GM12878 (cell line): ENCODE data around the gene ZACN. TPM values are rescaled to one million over a fixed set of nuclear protein-coding genes. Genes with fewer than 3 reads are reported as not detected.

Experiments
- ATAC-seq: fragments of 200-7000 bp; cut with Tn5 transposase; 3 replicates; pipeline ENCODE4 v1.9.1; 2020; ENCODE audit warnings: mild to moderate bottlenecking, moderate library complexity
- BruUV-seq: library from RNA; stranded (reverse); fragments of 400-500 nt; replicated peaks from 2 replicates; lab custom pipeline; 2021; lab: Mats Ljungman, UMichigan
- CTCF ChIA-PET: fragments of 300-600 bp; sonication (Branson Sonifier 250); formaldehyde crosslinking; extraction: SDS; loops from one replicate; lab custom pipeline; 2021; ENCODE audit warnings: inconsistent platforms; lab: Yijun Ruan, JAX
- POLR2A ChIA-PET: fragments of 350-600 bp; formaldehyde crosslinking; extraction: SDS; loops from one replicate; lab custom pipeline; 2021; ENCODE audit warnings: inconsistent platforms; lab: Charles Lee
- RAD21 ChIA-PET: fragments of 300-600 bp; sonication (Branson Sonifier 250); formaldehyde crosslinking; loops from one replicate; lab custom pipeline; 2023; ENCODE audit warnings: antibody characterized with exemption; ENCODE audit not compliant: unreplicated experiment; lab: Charles Lee
- SMC1A ChIA-PET: fragments of 300-600 bp; sonication (Branson Sonifier 250); formaldehyde crosslinking; loops from one replicate; lab custom pipeline; 2023; ENCODE audit not compliant: unreplicated experiment, uncharacterized antibody; lab: Charles Lee
- DNase-seq: peaks from one replicate; pipeline ENCODE4 v3.0.0-alpha.2; 2011; ENCODE audit warnings: low read depth, low spot score
- FAIRE-seq: peaks from 3 replicates; lab custom pipeline; 2011; peaks lifted over from hg19 to GRCh38; lab: Jason Lieb, UNC
- H2AFZ ChIP-seq: 2 replicates; pipeline ENCODE4 v1.6.0; 2011; ENCODE audit warnings: low read depth, low read length, control low read depth; ENCODE audit not compliant: control insufficient read depth
- H3K27ac ChIP-seq: 2 replicates; pipeline ENCODE4 v1.5.1; 2011; ENCODE audit warnings: control low read depth; ENCODE audit not compliant: control insufficient read depth, insufficient read depth
- H3K27me3 ChIP-seq, 2 experiments: replicated peaks in 1 of 2; 2 replicates each; pipeline versions ENCODE4 v1.6.0 to v1.6.1; 2011; ENCODE audit warnings: low read length in 1 of 2; ENCODE audit not compliant: control insufficient read depth in 2 of 2, insufficient read depth in 2 of 2
- H3K36me3 ChIP-seq, 2 experiments: 2 replicates each; pipeline ENCODE4 v1.5.1; 2011; ENCODE audit warnings: low read length in 1 of 2; ENCODE audit not compliant: control insufficient read depth in 2 of 2, insufficient read depth in 2 of 2
- H3K4me1 ChIP-seq: 2 replicates; pipeline ENCODE4 v1.6.1; 2011; ENCODE audit warnings: mild to moderate bottlenecking, low read length, moderate library complexity, mixed read lengths; ENCODE audit not compliant: control insufficient read depth, insufficient read depth
- H3K4me2 ChIP-seq: 2 replicates; pipeline ENCODE4 v1.6.0; 2011; ENCODE audit warnings: control low read depth; ENCODE audit not compliant: control insufficient read depth, insufficient read depth
- H3K4me3 ChIP-seq: fragments of 200-600 bp; sonication (generic); 2 replicates; pipeline ENCODE4 v1.5.1; 2016
- H3K79me2 ChIP-seq: 2 replicates; pipeline ENCODE4 v1.6.0; 2011; ENCODE audit warnings: low read length; ENCODE audit not compliant: control insufficient read depth, insufficient read depth
- H3K9ac ChIP-seq: 2 replicates; pipeline ENCODE4 v1.8.0; 2011; ENCODE audit warnings: low read length, control low read depth, mixed read lengths; ENCODE audit not compliant: control insufficient read depth, insufficient read depth
- H3K9me3 ChIP-seq: replicated peaks from 3 replicates; pipeline ENCODE4 v1.5.1; 2011; ENCODE audit warnings: mild to moderate bottlenecking, low read length; ENCODE audit not compliant: control insufficient read depth, insufficient read depth
- H4K20me1 ChIP-seq: 2 replicates; pipeline ENCODE4 v1.6.0; 2011; ENCODE audit not compliant: control insufficient read depth, insufficient read depth
- BCL3 ChIP-seq: IDR thresholded peaks from 2 replicates; pipeline ENCODE4 v1.6.1; 2011; ENCODE audit warnings: borderline replicate concordance, low read depth, mild to moderate bottlenecking, moderate library complexity, low read length; ENCODE audit not compliant: insufficient read depth, poor library complexity, severe bottlenecking
- BRCA1 ChIP-seq: IDR thresholded peaks from 2 replicates; pipeline ENCODE4 v1.6.1; 2011; ENCODE audit warnings: low read depth, low read length, improper control_type of control experiment
- E4F1 ChIP-seq: fragments of 450-650 bp; IDR thresholded peaks from 2 replicates; pipeline ENCODE4 v1.6.1; 2018; ENCODE audit warnings: borderline replicate concordance, mild to moderate bottlenecking; ENCODE audit not compliant: partially characterized antibody
- EED ChIP-seq: sonication (generic); IDR thresholded peaks from 2 replicates; pipeline ENCODE4 v1.6.1; 2016; ENCODE audit warnings: antibody characterized with exemption, low read depth
- ESRRA ChIP-seq: IDR thresholded peaks from 2 replicates; pipeline ENCODE4 v1.6.1; 2012; ENCODE audit warnings: mild to moderate bottlenecking, low read length, improper control_type of control experiment
- HDAC2 ChIP-seq: fragments of 200-600 bp; sonication (generic); IDR thresholded peaks from 2 replicates; pipeline ENCODE4 v1.6.1; 2017
- POLR2AphosphoS2 ChIP-seq: IDR thresholded peaks from 2 replicates; pipeline ENCODE4 v1.6.1; 2011; ENCODE audit warnings: low read depth, mild to moderate bottlenecking, low read length, improper control_type of control experiment, moderate library complexity
- RELA ChIP-seq: fragments of 450-650 bp; IDR thresholded peaks from 2 replicates; pipeline ENCODE4 v1.8.0; 2014; ENCODE audit warnings: borderline replicate concordance; ENCODE audit not compliant: partially characterized antibody
- RUNX3 ChIP-seq: IDR thresholded peaks from 2 replicates; pipeline ENCODE4 v1.6.1; 2012; ENCODE audit warnings: low read length, inconsistent platforms
- ZBTB40 ChIP-seq: fragments of 450-650 bp; IDR thresholded peaks from 2 replicates; pipeline ENCODE4 v1.6.1; 2016; ENCODE audit warnings: mild to moderate bottlenecking, moderate library complexity, borderline replicate concordance
- WGBS: methylation state at CpG from one replicate; pipeline ENCODE4 v1.1.6; 2016; ENCODE audit warnings: low lambda C conversion rate; ENCODE audit not compliant: insufficient replicate concordance, insufficient coverage; ENCODE audit errors: missing lambda C conversion rate; 5-methylcytosine and 5-hydroxymethylcytosine counted together
- in situ Hi-C: fragments of 300-500 bp; cut with MboI; formaldehyde crosslinking; loops from 9 replicates; pipeline ENCODE4 v1.14.3; 2018; ENCODE audit warnings: mixed read lengths
- intact Hi-C: fragments of 100-400 bp; cut with micrococcal nuclease; formaldehyde crosslinking; loops from one replicate; pipeline ENCODE4 v1.14.2; 2022; ENCODE audit not compliant: unreplicated experiment
- polyA plus RNA-seq, 11 experiments: library from polyadenylated mRNA; depleted of rRNA in 4 of 11; unstranded in 6 of 11; stranded (reverse) in 5 of 11; fragments of >200 nt; fragmentation: Nextera tagmentation in 4 of 11; fragmentation: Illumina TruSeq in 1 of 11; extraction: Ambion mirVana in 4 of 11; extraction: Trizol in 1 of 11; gene quantifications; 1 replicate in 1 of 11; 2 replicates in 10 of 11; pipeline versions ENCODE4 v1.2.1 to v1.2.3, GENCODE V29; 2011 to 2016; ENCODE audit warnings: inconsistent platforms in 2 of 11, missing spikeins in 2 of 11, low read depth in 1 of 11
- total RNA-seq, 4 experiments: library from RNA; depleted of rRNA in 3 of 4; stranded (reverse); fragments of >200 nt in 3 of 4; fragmentation: Illumina TruSeq in 1 of 4; extraction: Trizol in 1 of 4; gene quantifications; 2 replicates each; pipeline versions ENCODE4 v1.2.1 to v1.2.3, GENCODE V29; 2013 to 2021
- TF ChIP-seq, protein P1 (sequence below): fragments of 450-650 bp; IDR thresholded peaks from 2 replicates; pipeline ENCODE4 v1.6.1; 2017; ENCODE audit warnings: low read depth, mild to moderate bottlenecking, moderate library complexity
- TF ChIP-seq, protein P2 (sequence below): IDR thresholded peaks from 2 replicates; pipeline ENCODE4 v1.6.1; 2011; ENCODE audit warnings: mild to moderate bottlenecking, low read depth, low read length, moderate library complexity; ENCODE audit not compliant: insufficient replicate concordance

ZACN gene
- total and polyA plus RNA-seq, 10 of the 15 experiments (the other 5 are each of a cell fraction or from before 2014, with no cell fraction given): 0.06 to 11.3 (median 0.47) TPM; not detected in 2

GRCh38 chr17:76033139-76033538, 45.8 kb upstream of the ZACN start:
- BruUV-seq: no TSS peak
- ChIA-PET RAD21 (interaction anchor here (1.4 kb wide), 1 partner anchor 15 kb away, joined by 3 read pairs; no protein-coding TSS in a partner anchor), POLR2A (interaction anchor here (0.7 kb wide), 1 partner anchor 129 kb away, joined by 3 read pairs; the partner anchor contains the start of gene MRPL38), SMC1A (interaction anchor here (1.1 kb wide), 1 partner anchor 30 kb away, joined by 3 read pairs; no protein-coding TSS in a partner anchor), CTCF (interaction anchor here (0.7 to 1.6 kb wide), 3 partner anchors 19 to 246 kb away, joined by 4 to 5 read pairs (median 4); no protein-coding TSS in a partner anchor)
- no peak overlapping the region for H3K4me3 ChIP-seq
- ATAC-seq (no peak), DNase-seq (no peak), FAIRE-seq (no peak)
- H4K20me1 ChIP-seq: no peaks in the 10 kb centered on the region
- no peak overlapping the region for H3K4me2 ChIP-seq
- H3K4me1 ChIP-seq: no peaks in the 10 kb centered on the region
- no peak overlapping the region for H3K27ac ChIP-seq
- in situ Hi-C loops (no loop called here), intact Hi-C loops (no loop called here)
- no peaks in the 10 kb centered on the region for H3K9me3 ChIP-seq
- peaks cover 0 to 6% of the 10 kb centered on the region in 2 experiments; a peak in 2 of 4 replicates for H3K36me3 ChIP-seq
- no peak overlapping the region for H2AFZ ChIP-seq
- no peaks in the 10 kb centered on the region for H3K79me2 ChIP-seq
- no peak overlapping the region for H3K9ac ChIP-seq
- no peaks in the 10 kb centered on the region for H3K27me3 ChIP-seq
- 78% methylated on average over 6 of the region's 6 CpGs for WGBS
- TF ChIP-seq RUNX3: no peak
- no peak for TF ChIP-seq ESRRA
- TF ChIP-seq POLR2AphosphoS2: no peak
- TF ChIP-seq, protein P1, sequence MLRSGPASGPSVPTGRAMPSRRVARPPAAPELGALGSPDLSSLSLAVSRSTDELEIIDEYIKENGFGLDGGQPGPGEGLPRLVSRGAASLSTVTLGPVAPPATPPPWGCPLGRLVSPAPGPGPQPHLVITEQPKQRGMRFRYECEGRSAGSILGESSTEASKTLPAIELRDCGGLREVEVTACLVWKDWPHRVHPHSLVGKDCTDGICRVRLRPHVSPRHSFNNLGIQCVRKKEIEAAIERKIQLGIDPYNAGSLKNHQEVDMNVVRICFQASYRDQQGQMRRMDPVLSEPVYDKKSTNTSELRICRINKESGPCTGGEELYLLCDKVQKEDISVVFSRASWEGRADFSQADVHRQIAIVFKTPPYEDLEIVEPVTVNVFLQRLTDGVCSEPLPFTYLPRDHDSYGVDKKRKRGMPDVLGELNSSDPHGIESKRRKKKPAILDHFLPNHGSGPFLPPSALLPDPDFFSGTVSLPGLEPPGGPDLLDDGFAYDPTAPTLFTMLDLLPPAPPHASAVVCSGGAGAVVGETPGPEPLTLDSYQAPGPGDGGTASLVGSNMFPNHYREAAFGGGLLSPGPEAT: no peak
- TF ChIP-seq BCL3: no peak
- TF ChIP-seq RELA: no peak
- TF ChIP-seq, protein P2, sequence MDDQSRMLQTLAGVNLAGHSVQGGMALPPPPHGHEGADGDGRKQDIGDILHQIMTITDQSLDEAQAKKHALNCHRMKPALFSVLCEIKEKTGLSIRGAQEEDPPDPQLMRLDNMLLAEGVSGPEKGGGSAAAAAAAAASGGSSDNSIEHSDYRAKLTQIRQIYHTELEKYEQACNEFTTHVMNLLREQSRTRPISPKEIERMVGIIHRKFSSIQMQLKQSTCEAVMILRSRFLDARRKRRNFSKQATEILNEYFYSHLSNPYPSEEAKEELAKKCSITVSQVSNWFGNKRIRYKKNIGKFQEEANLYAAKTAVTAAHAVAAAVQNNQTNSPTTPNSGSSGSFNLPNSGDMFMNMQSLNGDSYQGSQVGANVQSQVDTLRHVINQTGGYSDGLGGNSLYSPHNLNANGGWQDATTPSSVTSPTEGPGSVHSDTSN: no peak
- no peak for TF ChIP-seq ZBTB40
- TF ChIP-seq E4F1: no peak
- TF ChIP-seq HDAC2: no peak
- no peak for TF ChIP-seq BRCA1
- TF ChIP-seq EED: no peak
